ENCODE measurements around the gene NEDD4L. TPM values are rescaled to one million over a fixed set of nuclear protein-coding genes. Genes with fewer than 3 reads are reported as not detected.

Gene NEDD4L
- total RNA-seq, 2 experiments from 2014 or later, result 11.2 to 13.7 TPM

GRCh38 chr18:58069721-58070292 is 25.8 kb downstream of the NEDD4L start:
- no peaks in the 10 kb centered on the region for H3K9me3 Mint-ChIP-seq

GRCh38 chr18:58076052-58076451 is 32.0 kb downstream of the NEDD4L start:
- no peak overlapping the region for H3K4me3 ChIP-seq (ENCODE audit: low read length)
- Mint-ChIP-seq H3K4me1 (ENCODE audit: low read depth) (no peaks in the 10 kb centered on the region), H3K4me3 (no peak overlapping the region), H3K27me3 (peaks cover 15% of the 10 kb centered on the region), H3K9me3 (no peaks in the 10 kb centered on the region), H3K27ac (no peak overlapping the region), H3K36me3 (ENCODE audit: low read depth) (no peaks in the 10 kb centered on the region)
- no peak for TF ChIP-seq CTCF (IDR thresholded peaks at IDR 0.05)
- no peak for ATAC-seq (ENCODE audit: poor library complexity)
- CTCF ChIA-PET, result no interaction called here
- H3K4me1 ChIP-seq (ENCODE audit: insufficient read depth, low read length), result no peaks in the 10 kb centered on the region
- H3K27ac ChIP-seq (ENCODE audit: low read depth in 1 of 2, low read length in 2 of 2), result no peak overlapping the region
- no peaks in the 10 kb centered on the region for H3K9me3 ChIP-seq (ENCODE audit: control insufficient read depth in 1 of 2, insufficient read depth in 1 of 2, low read length in 2 of 2)
- no peaks in the 10 kb centered on the region for H3K36me3 ChIP-seq (ENCODE audit: insufficient read depth, low read length)
- no peak for DNase-seq
- POLR2A ChIA-PET, result no interaction called here
- intact Hi-C loops (cut with DNase I, micrococcal nuclease), result no loop called here
- H3K27me3 ChIP-seq (ENCODE audit: control insufficient read depth in 1 of 2, insufficient read depth in 2 of 2, low read length in 2 of 2), result no peaks in the 10 kb centered on the region

More at GRCh38 chr18:58069721-58070292, 25.8 kb downstream of the NEDD4L start:
- no peaks in the 10 kb centered on the region for H3K36me3 Mint-ChIP-seq (ENCODE audit: low read depth)
- Histone ChIP-seq H3K36me3 (ENCODE audit: insufficient read depth, low read length) (no peaks in the 10 kb centered on the region), H3K9me3 (ENCODE audit: control insufficient read depth in 1 of 2, insufficient read depth in 1 of 2, low read length in 2 of 2) (no peaks in the 10 kb centered on the region), H3K27me3 (ENCODE audit: control insufficient read depth in 1 of 2, insufficient read depth in 2 of 2, low read length in 2 of 2) (no peaks in the 10 kb centered on the region), H3K4me3 (ENCODE audit: low read length) (no peak overlapping the region), H3K27ac (ENCODE audit: low read depth in 1 of 2, low read length in 2 of 2) (no peak overlapping the region), H3K4me1 (ENCODE audit: insufficient read depth, low read length) (no peaks in the 10 kb centered on the region)
- TF ChIP-seq CTCF (IDR thresholded peaks at IDR 0.05), result no peak
- ChIA-PET POLR2A (interaction anchor here (0.6 kb wide), 1 partner anchor 696 kb away, joined by 4 read pairs; no protein-coding TSS in a partner anchor), CTCF (interaction anchor here (0.7 kb wide), 1 partner anchor 26 kb away, joined by 5 read pairs; no protein-coding TSS in a partner anchor)
- H3K4me3 Mint-ChIP-seq, result no peak overlapping the region
- DNase-seq (no peak), ATAC-seq (ENCODE audit: poor library complexity) (no peak)
- H3K27ac Mint-ChIP-seq, result no peak overlapping the region
- peaks cover 22% of the 10 kb centered on the region for H3K27me3 Mint-ChIP-seq
- intact Hi-C loops (cut with DNase I, micrococcal nuclease), result no loop called here
- no peaks in the 10 kb centered on the region for H3K4me1 Mint-ChIP-seq (ENCODE audit: low read depth)

- H3K9me3 Mint-ChIP-seq, result no peaks in the 10 kb centered on the region
- no peaks in the 10 kb centered on the region for H3K4me1 ChIP-seq (ENCODE audit: insufficient read depth, low read length)
- no peaks in the 10 kb centered on the region for H3K36me3 ChIP-seq (ENCODE audit: insufficient read depth, low read length)
- no peaks in the 10 kb centered on the region for H3K4me1 Mint-ChIP-seq (ENCODE audit: low read depth)
- H3K27me3 Mint-ChIP-seq, result peaks cover 15% of the 10 kb centered on the region
- no peak overlapping the region for H3K27ac Mint-ChIP-seq
- H3K27me3 ChIP-seq (ENCODE audit: control insufficient read depth in 1 of 2, insufficient read depth in 2 of 2, low read length in 2 of 2), result no peaks in the 10 kb centered on the region
- POLR2A ChIA-PET, result no interaction called here
- CTCF ChIA-PET, result no interaction called here
- no peak overlapping the region for H3K4me3 ChIP-seq (ENCODE audit: low read length)
- H3K9me3 ChIP-seq (ENCODE audit: control insufficient read depth in 1 of 2, insufficient read depth in 1 of 2, low read length in 2 of 2), result no peaks in the 10 kb centered on the region
- no peak for DNase-seq
- H3K36me3 Mint-ChIP-seq (ENCODE audit: low read depth), result no peaks in the 10 kb centered on the region
- TF ChIP-seq CTCF (IDR thresholded peaks at IDR 0.05), result no peak
- H3K4me3 Mint-ChIP-seq, result no peak overlapping the region
- H3K27ac ChIP-seq (ENCODE audit: low read depth in 1 of 2, low read length in 2 of 2), result no peak overlapping the region
- intact Hi-C loops (cut with DNase I, micrococcal nuclease), result no loop called here
- no peak for ATAC-seq (ENCODE audit: poor library complexity)
Measured at GRCh38 chr18:58077329-58077728, 33.3 kb downstream of the NEDD4L start.

All from CD4-positive, alpha-beta T cell (primary cell).